GM12878 (cell line): ENCODE measurements around the gene SSBP3. TPM values are rescaled to one million over a fixed set of nuclear protein-coding genes. Genes with fewer than 3 reads are reported as not detected.

Source experiments
- ATAC-seq: fragments of 200-7000 bp; cut with Tn5 transposase; 3 replicates; pipeline ENCODE4 v1.9.1; 2020; ENCODE audit warnings: mild to moderate bottlenecking, moderate library complexity
- BruUV-seq: library from RNA; stranded (reverse); fragments of 400-500 nt; replicated peaks from 2 replicates; lab custom pipeline; 2021; lab: Mats Ljungman, UMichigan
- CTCF ChIA-PET: fragments of 300-600 bp; sonication (Branson Sonifier 250); formaldehyde crosslinking; extraction: SDS; loops from one replicate; lab custom pipeline; 2021; ENCODE audit warnings: inconsistent platforms; lab: Yijun Ruan, JAX
- POLR2A ChIA-PET: fragments of 350-600 bp; formaldehyde crosslinking; extraction: SDS; loops from one replicate; lab custom pipeline; 2021; ENCODE audit warnings: inconsistent platforms; lab: Charles Lee
- RAD21 ChIA-PET: fragments of 300-600 bp; sonication (Branson Sonifier 250); formaldehyde crosslinking; loops from one replicate; lab custom pipeline; 2023; ENCODE audit warnings: antibody characterized with exemption; ENCODE audit not compliant: unreplicated experiment; lab: Charles Lee
- SMC1A ChIA-PET: fragments of 300-600 bp; sonication (Branson Sonifier 250); formaldehyde crosslinking; loops from one replicate; lab custom pipeline; 2023; ENCODE audit not compliant: unreplicated experiment, uncharacterized antibody; lab: Charles Lee
- DNase-seq: peaks from one replicate; pipeline ENCODE4 v3.0.0-alpha.2; 2011; ENCODE audit warnings: low read depth, low spot score
- FAIRE-seq: peaks from 3 replicates; lab custom pipeline; 2011; peaks lifted over from hg19 to GRCh38; lab: Jason Lieb, UNC
- H2AFZ ChIP-seq: 2 replicates; pipeline ENCODE4 v1.6.0; 2011; ENCODE audit warnings: low read depth, low read length, control low read depth; ENCODE audit not compliant: control insufficient read depth
- H3K27ac ChIP-seq: 2 replicates; pipeline ENCODE4 v1.5.1; 2011; ENCODE audit warnings: control low read depth; ENCODE audit not compliant: control insufficient read depth, insufficient read depth
- H3K27me3 ChIP-seq, 2 experiments: replicated peaks in 1 of 2; 2 replicates each; pipeline versions ENCODE4 v1.6.0 to v1.6.1; 2011; ENCODE audit warnings: low read length in 1 of 2; ENCODE audit not compliant: control insufficient read depth in 2 of 2, insufficient read depth in 2 of 2
- H3K36me3 ChIP-seq, 2 experiments: 2 replicates each; pipeline ENCODE4 v1.5.1; 2011; ENCODE audit warnings: low read length in 1 of 2; ENCODE audit not compliant: control insufficient read depth in 2 of 2, insufficient read depth in 2 of 2
- H3K4me1 ChIP-seq: 2 replicates; pipeline ENCODE4 v1.6.1; 2011; ENCODE audit warnings: mild to moderate bottlenecking, low read length, moderate library complexity, mixed read lengths; ENCODE audit not compliant: control insufficient read depth, insufficient read depth
- H3K4me2 ChIP-seq: 2 replicates; pipeline ENCODE4 v1.6.0; 2011; ENCODE audit warnings: control low read depth; ENCODE audit not compliant: control insufficient read depth, insufficient read depth
- H3K4me3 ChIP-seq: fragments of 200-600 bp; sonication (generic); 2 replicates; pipeline ENCODE4 v1.5.1; 2016
- H3K79me2 ChIP-seq: 2 replicates; pipeline ENCODE4 v1.6.0; 2011; ENCODE audit warnings: low read length; ENCODE audit not compliant: control insufficient read depth, insufficient read depth
- H3K9ac ChIP-seq: 2 replicates; pipeline ENCODE4 v1.8.0; 2011; ENCODE audit warnings: low read length, control low read depth, mixed read lengths; ENCODE audit not compliant: control insufficient read depth, insufficient read depth
- H3K9me3 ChIP-seq: replicated peaks from 3 replicates; pipeline ENCODE4 v1.5.1; 2011; ENCODE audit warnings: mild to moderate bottlenecking, low read length; ENCODE audit not compliant: control insufficient read depth, insufficient read depth
- H4K20me1 ChIP-seq: 2 replicates; pipeline ENCODE4 v1.6.0; 2011; ENCODE audit not compliant: control insufficient read depth, insufficient read depth
- E2F4 ChIP-seq: IDR thresholded peaks from 2 replicates; pipeline ENCODE4 v1.6.1; 2012; ENCODE audit warnings: low read depth, low read length, improper control_type of control experiment
- EED ChIP-seq: sonication (generic); IDR thresholded peaks from 2 replicates; pipeline ENCODE4 v1.6.1; 2016; ENCODE audit warnings: antibody characterized with exemption, low read depth
- ETV6 ChIP-seq, 2 experiments: fragments of 450-650 bp in 1 of 2; IDR thresholded peaks in 1 of 2; conservative IDR thresholded peaks in 1 of 2; 2 replicates each; pipeline ENCODE4 v1.6.1; 2014; ENCODE audit warnings: antibody characterized with exemption in 1 of 2, borderline replicate concordance in 1 of 2, low read depth in 1 of 2, mild to moderate bottlenecking in 1 of 2, moderate library complexity in 1 of 2
- NR2F1 ChIP-seq: fragments of 450-650 bp; conservative IDR thresholded peaks from 2 replicates; pipeline ENCODE4 v1.6.1; 2017; ENCODE audit warnings: mild to moderate bottlenecking
- POLR2A ChIP-seq: IDR thresholded peaks from 2 replicates; pipeline ENCODE4 v1.6.1; 2011; ENCODE audit warnings: low read depth, mild to moderate bottlenecking, low read length
- RAD51 ChIP-seq: fragments of 450-650 bp; IDR thresholded peaks from 2 replicates; pipeline ENCODE4 v1.6.1; 2016; ENCODE audit warnings: moderate library complexity, mild to moderate bottlenecking, inconsistent platforms
- TCF12 ChIP-seq: IDR thresholded peaks from 2 replicates; pipeline ENCODE4 v1.6.1; 2011; ENCODE audit warnings: low read depth, mild to moderate bottlenecking, low read length
- ZNF274 ChIP-seq: IDR thresholded peaks from one replicate; pipeline ENCODE4 v1.8.0; 2011; ENCODE audit not compliant: insufficient read length, insufficient read depth
- ZZZ3 ChIP-seq: IDR thresholded peaks from 2 replicates; pipeline ENCODE4 v1.6.1; 2011; ENCODE audit warnings: low read depth; ENCODE audit not compliant: control insufficient read depth, insufficient read length
- WGBS: methylation state at CpG from one replicate; pipeline ENCODE4 v1.1.6; 2016; ENCODE audit warnings: low lambda C conversion rate; ENCODE audit not compliant: insufficient replicate concordance, insufficient coverage; ENCODE audit errors: missing lambda C conversion rate; 5-methylcytosine and 5-hydroxymethylcytosine counted together
- in situ Hi-C: fragments of 300-500 bp; cut with MboI; formaldehyde crosslinking; loops from 9 replicates; pipeline ENCODE4 v1.14.3; 2018; ENCODE audit warnings: mixed read lengths
- intact Hi-C: fragments of 100-400 bp; cut with micrococcal nuclease; formaldehyde crosslinking; loops from one replicate; pipeline ENCODE4 v1.14.2; 2022; ENCODE audit not compliant: unreplicated experiment
- polyA plus RNA-seq, 11 experiments: library from polyadenylated mRNA; depleted of rRNA in 4 of 11; unstranded in 6 of 11; stranded (reverse) in 5 of 11; fragments of >200 nt; fragmentation: Nextera tagmentation in 4 of 11; fragmentation: Illumina TruSeq in 1 of 11; extraction: Ambion mirVana in 4 of 11; extraction: Trizol in 1 of 11; gene quantifications; 1 replicate in 1 of 11; 2 replicates in 10 of 11; pipeline versions ENCODE4 v1.2.1 to v1.2.3, GENCODE V29; 2011 to 2016; ENCODE audit warnings: inconsistent platforms in 2 of 11, missing spikeins in 2 of 11, low read depth in 1 of 11
- total RNA-seq, 4 experiments: library from RNA; depleted of rRNA in 3 of 4; stranded (reverse); fragments of >200 nt in 3 of 4; fragmentation: Illumina TruSeq in 1 of 4; extraction: Trizol in 1 of 4; gene quantifications; 2 replicates each; pipeline versions ENCODE4 v1.2.1 to v1.2.3, GENCODE V29; 2013 to 2021
- TF ChIP-seq, protein P1 (sequence below): fragments of 450-650 bp; formaldehyde crosslinking; IDR thresholded peaks from 2 replicates; pipeline ENCODE4 v1.4.0; 2020; ENCODE audit warnings: mild to moderate bottlenecking, moderate library complexity

Gene SSBP3
- total and polyA plus RNA-seq, 10 of the 15 experiments (the other 5 are each of a cell fraction or from before 2014, with no cell fraction given): 4.1 to 51.7 (median 17.1) TPM

DNA sequence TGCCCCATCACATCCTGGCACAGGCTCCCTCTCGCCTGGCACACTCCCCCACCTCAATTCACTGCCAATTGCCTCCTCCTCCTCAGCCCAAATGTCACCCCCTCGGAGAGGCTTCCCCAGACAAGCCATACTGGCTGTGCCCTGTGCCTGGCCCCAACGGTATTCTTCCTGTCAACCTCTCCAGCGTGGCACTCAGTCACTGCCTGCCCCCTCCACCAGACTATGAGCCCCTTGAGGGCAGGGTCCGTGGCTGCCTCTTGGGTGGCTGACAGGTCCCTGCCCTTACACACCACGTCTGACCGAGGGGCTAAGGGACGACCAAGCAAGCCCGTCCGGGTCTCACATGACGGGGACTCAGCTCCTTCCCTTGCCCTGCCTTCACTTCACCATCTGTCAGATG is 131.3 kb downstream of the SSBP3 start:
- H4K20me1 ChIP-seq: no peaks in the 10 kb centered on the region
- intact Hi-C loops: loop anchor here (5.0 kb wide), 1 partner anchor 132 kb away; the partner anchor contains the start of gene SSBP3
- H3K4me2 ChIP-seq: no peak overlapping the region
- H3K79me2 ChIP-seq: no peaks in the 10 kb centered on the region
- ATAC-seq (no peak), DNase-seq (no peak), FAIRE-seq (no peak)
- H3K27ac ChIP-seq: no peak overlapping the region
- POLR2A ChIA-PET: no interaction called here
- TF ChIP-seq POLR2A: 0 out of 2 replicates have a peak, but pooled peaks have one; percentile 16
- no peak for TF ChIP-seq ZZZ3
- no peak overlapping the region for H3K4me3 ChIP-seq
- no TSS peak for BruUV-seq
- H2AFZ ChIP-seq: no peak overlapping the region
- SMC1A ChIA-PET: no interaction called here
- 58% methylated on average over 6 of the region's 11 CpGs for WGBS
- H3K9me3 ChIP-seq: no peaks in the 10 kb centered on the region
- peaks cover 10% of the 10 kb centered on the region for H3K4me1 ChIP-seq
- in situ Hi-C loops: no loop called here
- RAD21 ChIA-PET: interaction anchor here (1.5 kb wide), 1 partner anchor 214 kb away, joined by 4 read pairs; no protein-coding TSS in a partner anchor
- no peaks in the 10 kb centered on the region for H3K27me3 ChIP-seq
- H3K9ac ChIP-seq: no peak overlapping the region
- H3K36me3 ChIP-seq: peaks cover 2 to 9% of the 10 kb centered on the region in 2 experiments; a peak in 3 of 4 replicates
- CTCF ChIA-PET: no interaction called here

- no peak overlapping the region for H3K9ac ChIP-seq
- in situ Hi-C loops: no loop called here
- ChIA-PET SMC1A (no interaction called here), CTCF (interaction anchor here (2.7 kb wide), 1 partner anchor 215 kb away, joined by 20 read pairs; no protein-coding TSS in a partner anchor), POLR2A (no interaction called here), RAD21 (interaction anchor here (0.8 to 1.5 kb wide), 3 partner anchors 10 to 215 kb away, joined by 3 to 4 read pairs (median 3); no protein-coding TSS in a partner anchor)
- no peaks in the 10 kb centered on the region for H3K9me3 ChIP-seq
- no TSS peak for BruUV-seq
- 75% methylated on average over 8 of the region's 8 CpGs for WGBS
- H3K27ac ChIP-seq: no peak overlapping the region
- no peak for DNase-seq
- FAIRE-seq: no peak
- H4K20me1 ChIP-seq: no peaks in the 10 kb centered on the region
- no peak overlapping the region for H2AFZ ChIP-seq
- H3K79me2 ChIP-seq: no peaks in the 10 kb centered on the region
- H3K36me3 ChIP-seq: peaks cover 0 to 8% of the 10 kb centered on the region in 2 experiments; a peak in 3 of 4 replicates
- no peak overlapping the region for H3K4me3 ChIP-seq
- no peak for ATAC-seq
- intact Hi-C loops: loop anchor here (5.0 kb wide), 1 partner anchor 133 kb away; the partner anchor contains the start of gene SSBP3
- H3K4me2 ChIP-seq: no peak overlapping the region
- H3K27me3 ChIP-seq: no peaks in the 10 kb centered on the region
- peaks cover 10% of the 10 kb centered on the region for H3K4me1 ChIP-seq
- TF ChIP-seq NR2F1 (no peak), TCF12 (no peak), E2F4 (no peak), EED (no peak), ETV6 (conservative IDR thresholded peaks at IDR 0.05 in 1 of 2, IDR thresholded peaks at IDR 0.05 in 1 of 2; ENCODE audit: borderline replicate concordance in 1 of 2, low read depth in 1 of 2) (no peak), RAD51 (no peak), ZNF274 (no peak)
- TF ChIP-seq, protein P1, sequence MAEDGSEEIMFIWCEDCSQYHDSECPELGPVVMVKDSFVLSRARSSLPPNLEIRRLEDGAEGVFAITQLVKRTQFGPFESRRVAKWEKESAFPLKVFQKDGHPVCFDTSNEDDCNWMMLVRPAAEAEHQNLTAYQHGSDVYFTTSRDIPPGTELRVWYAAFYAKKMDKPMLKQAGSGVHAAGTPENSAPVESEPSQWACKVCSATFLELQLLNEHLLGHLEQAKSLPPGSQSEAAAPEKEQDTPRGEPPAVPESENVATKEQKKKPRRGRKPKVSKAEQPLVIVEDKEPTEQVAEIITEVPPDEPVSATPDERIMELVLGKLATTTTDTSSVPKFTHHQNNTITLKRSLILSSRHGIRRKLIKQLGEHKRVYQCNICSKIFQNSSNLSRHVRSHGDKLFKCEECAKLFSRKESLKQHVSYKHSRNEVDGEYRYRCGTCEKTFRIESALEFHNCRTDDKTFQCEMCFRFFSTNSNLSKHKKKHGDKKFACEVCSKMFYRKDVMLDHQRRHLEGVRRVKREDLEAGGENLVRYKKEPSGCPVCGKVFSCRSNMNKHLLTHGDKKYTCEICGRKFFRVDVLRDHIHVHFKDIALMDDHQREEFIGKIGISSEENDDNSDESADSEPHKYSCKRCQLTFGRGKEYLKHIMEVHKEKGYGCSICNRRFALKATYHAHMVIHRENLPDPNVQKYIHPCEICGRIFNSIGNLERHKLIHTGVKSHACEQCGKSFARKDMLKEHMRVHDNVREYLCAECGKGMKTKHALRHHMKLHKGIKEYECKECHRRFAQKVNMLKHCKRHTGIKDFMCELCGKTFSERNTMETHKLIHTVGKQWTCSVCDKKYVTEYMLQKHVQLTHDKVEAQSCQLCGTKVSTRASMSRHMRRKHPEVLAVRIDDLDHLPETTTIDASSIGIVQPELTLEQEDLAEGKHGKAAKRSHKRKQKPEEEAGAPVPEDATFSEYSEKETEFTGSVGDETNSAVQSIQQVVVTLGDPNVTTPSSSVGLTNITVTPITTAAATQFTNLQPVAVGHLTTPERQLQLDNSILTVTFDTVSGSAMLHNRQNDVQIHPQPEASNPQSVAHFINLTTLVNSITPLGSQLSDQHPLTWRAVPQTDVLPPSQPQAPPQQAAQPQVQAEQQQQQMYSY: no peak
These were observed 131.7 kb downstream of the SSBP3 start for GRCh38 chr1:54274448-54274847.
